IMR-90 (cell line): Measurements from ENCODE around the gene CMTM1.

Experiments used
- CEBPB ChIP-seq: IDR thresholded peaks from 2 replicates; pipeline ENCODE4 v1.6.1; 2012; ENCODE audit warnings: low read depth, low read length, improper control_type of control experiment
- MXI1 ChIP-seq: IDR thresholded peaks from 2 replicates; pipeline ENCODE4 v1.6.1; 2012; ENCODE audit warnings: low read depth, mild to moderate bottlenecking, low read length, moderate library complexity, borderline replicate concordance
- RAD21 ChIP-seq: IDR thresholded peaks from 2 replicates; pipeline ENCODE4 v1.6.1; 2012; ENCODE audit warnings: low read length, improper control_type of control experiment
- USF2 ChIP-seq: fragments of 150-350 bp; IDR thresholded peaks from 2 replicates; pipeline ENCODE4 v1.6.1; 2017; ENCODE audit warnings: mild to moderate bottlenecking, antibody characterized with exemption, low read length, low read depth
- TF ChIP-seq, protein P1 (sequence below): conservative IDR thresholded peaks from 2 replicates; pipeline ENCODE4 v1.5.1; 2012; ENCODE audit warnings: mild to moderate bottlenecking, low read depth, low read length, improper control_type of control experiment

DNA sequence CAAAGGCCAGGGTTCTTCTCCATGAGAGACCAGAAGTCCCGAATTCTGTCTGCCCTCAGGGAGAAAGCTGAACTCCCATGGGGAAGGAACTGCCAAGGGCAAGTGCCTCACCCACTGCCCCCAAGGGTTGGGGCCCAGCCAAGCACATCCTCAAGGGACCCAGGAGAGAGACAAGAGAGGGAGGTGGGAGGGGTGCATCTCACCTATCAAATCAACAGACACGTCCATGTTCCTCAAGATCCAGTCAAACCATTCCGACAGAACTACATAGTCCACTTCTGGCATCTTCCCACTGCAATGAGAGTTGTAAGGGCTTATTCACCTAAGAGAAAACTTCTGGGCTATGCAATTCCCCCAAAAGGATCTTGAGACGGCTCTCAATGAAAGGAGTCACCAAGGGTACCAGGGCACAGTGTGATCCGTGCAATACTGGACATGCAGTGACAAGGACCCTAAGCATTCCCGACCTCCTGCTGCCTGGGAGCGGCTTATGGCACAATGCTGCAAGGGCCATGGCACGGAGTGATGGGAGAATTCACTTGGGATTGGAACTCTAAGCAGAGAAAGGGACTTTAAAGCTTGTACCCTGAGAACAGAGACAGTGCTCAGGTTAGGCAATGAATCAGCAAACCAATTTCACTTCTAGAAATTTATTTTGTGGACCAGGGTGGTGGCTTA is 48.5 kb upstream of the CMTM1 start:
- TF ChIP-seq, protein P1, sequence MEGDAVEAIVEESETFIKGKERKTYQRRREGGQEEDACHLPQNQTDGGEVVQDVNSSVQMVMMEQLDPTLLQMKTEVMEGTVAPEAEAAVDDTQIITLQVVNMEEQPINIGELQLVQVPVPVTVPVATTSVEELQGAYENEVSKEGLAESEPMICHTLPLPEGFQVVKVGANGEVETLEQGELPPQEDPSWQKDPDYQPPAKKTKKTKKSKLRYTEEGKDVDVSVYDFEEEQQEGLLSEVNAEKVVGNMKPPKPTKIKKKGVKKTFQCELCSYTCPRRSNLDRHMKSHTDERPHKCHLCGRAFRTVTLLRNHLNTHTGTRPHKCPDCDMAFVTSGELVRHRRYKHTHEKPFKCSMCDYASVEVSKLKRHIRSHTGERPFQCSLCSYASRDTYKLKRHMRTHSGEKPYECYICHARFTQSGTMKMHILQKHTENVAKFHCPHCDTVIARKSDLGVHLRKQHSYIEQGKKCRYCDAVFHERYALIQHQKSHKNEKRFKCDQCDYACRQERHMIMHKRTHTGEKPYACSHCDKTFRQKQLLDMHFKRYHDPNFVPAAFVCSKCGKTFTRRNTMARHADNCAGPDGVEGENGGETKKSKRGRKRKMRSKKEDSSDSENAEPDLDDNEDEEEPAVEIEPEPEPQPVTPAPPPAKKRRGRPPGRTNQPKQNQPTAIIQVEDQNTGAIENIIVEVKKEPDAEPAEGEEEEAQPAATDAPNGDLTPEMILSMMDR = no peak
- TF ChIP-seq USF2 = no peak
- no peak for TF ChIP-seq CEBPB
- no peak for TF ChIP-seq RAD21
- TF ChIP-seq MXI1 = no peak
